Measurements from ENCODE around the gene IHH.

- TF ChIP-seq, protein P1, sequence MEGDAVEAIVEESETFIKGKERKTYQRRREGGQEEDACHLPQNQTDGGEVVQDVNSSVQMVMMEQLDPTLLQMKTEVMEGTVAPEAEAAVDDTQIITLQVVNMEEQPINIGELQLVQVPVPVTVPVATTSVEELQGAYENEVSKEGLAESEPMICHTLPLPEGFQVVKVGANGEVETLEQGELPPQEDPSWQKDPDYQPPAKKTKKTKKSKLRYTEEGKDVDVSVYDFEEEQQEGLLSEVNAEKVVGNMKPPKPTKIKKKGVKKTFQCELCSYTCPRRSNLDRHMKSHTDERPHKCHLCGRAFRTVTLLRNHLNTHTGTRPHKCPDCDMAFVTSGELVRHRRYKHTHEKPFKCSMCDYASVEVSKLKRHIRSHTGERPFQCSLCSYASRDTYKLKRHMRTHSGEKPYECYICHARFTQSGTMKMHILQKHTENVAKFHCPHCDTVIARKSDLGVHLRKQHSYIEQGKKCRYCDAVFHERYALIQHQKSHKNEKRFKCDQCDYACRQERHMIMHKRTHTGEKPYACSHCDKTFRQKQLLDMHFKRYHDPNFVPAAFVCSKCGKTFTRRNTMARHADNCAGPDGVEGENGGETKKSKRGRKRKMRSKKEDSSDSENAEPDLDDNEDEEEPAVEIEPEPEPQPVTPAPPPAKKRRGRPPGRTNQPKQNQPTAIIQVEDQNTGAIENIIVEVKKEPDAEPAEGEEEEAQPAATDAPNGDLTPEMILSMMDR (IDR thresholded peaks at IDR 0.05): no peak
- TF ChIP-seq POLR2A (IDR thresholded peaks at IDR 0.05): no peak
Measured at GRCh38 chr2:219081701-219082331, 21.1 kb upstream of the IHH start.

Data from right lobe of liver (tissue), 4 donors.